PC-3 (cell line): ENCODE measurements around the gene C11orf21. TPM values are rescaled to one million over a fixed set of nuclear protein-coding genes. Genes with fewer than 3 reads are reported as not detected.
A peak's percentile ranks its signal among the peaks of the same experiment; 100 is the strongest.

Experiments used
- ATAC-seq: fragments of 200-7000 bp; cut with Tn5 transposase; 2 replicates; pipeline ENCODE4 v1.9.1; 2020; ENCODE audit warnings: mild to moderate bottlenecking, moderate library complexity
- BruUV-seq: library from RNA; stranded (reverse); fragments of 400-500 nt; replicated peaks from 2 replicates; lab custom pipeline; 2021; lab: Mats Ljungman, UMichigan
- CTCF ChIA-PET: fragments of 300-600 bp; sonication (Branson Sonifier 250); formaldehyde crosslinking; loops from one replicate; lab custom pipeline; 2022; ENCODE audit warnings: antibody characterized with exemption; lab: Charles Lee
- POLR2A ChIA-PET: fragments of 300-600 bp; sonication (Branson Sonifier 250); formaldehyde crosslinking; loops from one replicate; lab custom pipeline; 2022; ENCODE audit warnings: antibody characterized with exemption; ENCODE audit not compliant: unreplicated experiment; lab: Charles Lee
- DNase-seq: peaks from one replicate; pipeline ENCODE4 v3.0.0-alpha.2; 2015
- H2AFZ ChIP-seq: fragments of 300-600 bp; sonication (generic); 2 replicates; pipeline ENCODE4 v1.6.0; 2016; ENCODE audit warnings: antibody characterized with exemption, low read length
- H3F3A ChIP-seq: fragments of 300-600 bp; sonication (generic); one replicate; pipeline ENCODE4 v1.6.0; 2017; ENCODE audit warnings: antibody characterized with exemption, low read length, control low read depth, mild to moderate bottlenecking; ENCODE audit not compliant: unreplicated experiment
- H3K27ac ChIP-seq: fragments of 300-600 bp; sonication (generic); 2 replicates; pipeline ENCODE4 v1.5.1; 2016; ENCODE audit warnings: mild to moderate bottlenecking, low read length
- H3K27me3 ChIP-seq: fragments of 300-600 bp; sonication (generic); 2 replicates; pipeline ENCODE4 v1.6.1; 2016; ENCODE audit warnings: low read length, mixed read lengths
- H3K36me3 ChIP-seq: fragments of 300-600 bp; sonication (generic); 2 replicates; pipeline ENCODE4 v1.6.1; 2016; ENCODE audit warnings: low read depth, mixed run types, low read length, mixed read lengths
- H3K4me1 ChIP-seq: fragments of 300-600 bp; sonication (generic); 2 replicates; pipeline ENCODE4 v1.5.1; 2016; ENCODE audit warnings: low read length; ENCODE audit not compliant: insufficient read depth
- H3K4me2 ChIP-seq: fragments of 300-600 bp; sonication (generic); 2 replicates; pipeline ENCODE4 v1.6.0; 2016; ENCODE audit warnings: low read length
- H3K4me3 ChIP-seq: fragments of 300-600 bp; sonication (generic); 2 replicates; pipeline ENCODE4 v1.5.1; 2016; ENCODE audit warnings: mild to moderate bottlenecking, low read length, mixed read lengths
- H3K79me2 ChIP-seq: fragments of 300-600 bp; sonication (generic); 2 replicates; pipeline ENCODE4 v1.6.1; 2017; ENCODE audit warnings: low read length, mixed read lengths
- H3K9ac ChIP-seq: fragments of 300-600 bp; sonication (generic); 2 replicates; pipeline ENCODE4 v1.6.0; 2016; ENCODE audit warnings: mild to moderate bottlenecking, low read length
- H3K9me2 ChIP-seq: fragments of 300-600 bp; sonication (generic); replicated peaks from 2 replicates; pipeline ENCODE4 v1.6.1; 2016; ENCODE audit warnings: mixed run types, low read length, mixed read lengths
- H3K9me3 ChIP-seq: fragments of 300-600 bp; sonication (generic); 2 replicates; pipeline ENCODE4 v1.6.1; 2016; ENCODE audit warnings: low read length, mixed read lengths
- H4K20me1 ChIP-seq: fragments of 300-600 bp; sonication (generic); 2 replicates; pipeline ENCODE4 v1.6.1; 2016; ENCODE audit warnings: low read length, mixed read lengths
- EZH2 ChIP-seq: fragments of 300-600 bp; sonication (generic); IDR thresholded peaks from one replicate; pipeline ENCODE4 v1.6.1; 2017; ENCODE audit warnings: antibody characterized with exemption, mild to moderate bottlenecking, low read length; ENCODE audit not compliant: unreplicated experiment
- EZH2phosphoT487 ChIP-seq: fragments of 300-600 bp; sonication (generic); IDR thresholded peaks from 2 replicates; pipeline ENCODE4 v1.6.1; 2018; ENCODE audit warnings: mild to moderate bottlenecking, antibody characterized with exemption, low read length, borderline replicate concordance
- intact Hi-C: fragments of 100-400 bp; cut with micrococcal nuclease; formaldehyde crosslinking; loops from 2 replicates; pipeline ENCODE4 v1.9.0; 2023
- total RNA-seq: library from RNA; depleted of rRNA; stranded (reverse); fragments of >200 nt; gene quantifications from 2 replicates; pipeline ENCODE4 v1.2.3, GENCODE V29; 2014
- TF ChIP-seq, protein P1 (sequence below): fragments of 300-600 bp; sonication (generic); conservative IDR thresholded peaks from 2 replicates; pipeline ENCODE4 v1.5.1; 2017; ENCODE audit warnings: antibody characterized with exemption, low read depth, mild to moderate bottlenecking, low read length

C11orf21 gene
- total RNA-seq, 1 experiment from 2014 or later = not detected

DNA sequence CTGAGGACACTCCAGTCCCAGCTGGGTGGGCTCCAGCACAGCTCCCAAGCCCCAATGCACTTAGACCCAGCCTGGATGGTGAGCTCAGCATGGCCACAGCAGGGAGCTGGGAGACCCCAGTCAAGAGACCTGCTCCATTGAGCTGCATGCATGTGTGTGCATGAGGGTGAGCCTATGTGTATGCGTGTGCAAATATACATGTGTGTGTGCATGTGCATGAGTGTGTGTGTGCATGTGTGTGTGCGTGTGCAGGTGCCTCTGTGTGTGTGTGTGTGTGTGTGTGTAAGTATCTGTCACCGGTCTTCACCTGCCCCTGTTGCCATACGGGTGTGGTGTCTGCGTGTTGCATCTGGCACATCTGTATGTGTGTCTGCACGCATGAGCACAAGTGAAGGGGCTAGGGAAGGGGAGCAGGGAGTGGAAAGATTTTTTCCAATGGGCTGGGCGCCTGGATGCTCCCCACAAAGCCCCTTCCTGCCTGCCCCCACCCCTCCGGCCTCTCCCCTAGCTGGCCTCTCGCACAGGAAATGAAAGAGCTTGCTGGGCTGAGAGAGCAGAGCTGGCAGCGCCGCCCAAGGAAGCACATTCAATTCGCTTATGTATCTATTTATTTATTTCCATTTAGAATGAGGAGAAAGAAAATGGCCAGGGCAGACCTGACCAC, 4.2 kb upstream of the C11orf21 start:
- Histone ChIP-seq H3K4me1 (no peaks in the 10 kb centered on the region), H4K20me1 (no peaks in the 10 kb centered on the region), H3K9me2 (no peaks in the 10 kb centered on the region), H3F3A (no peaks in the 10 kb centered on the region), H3K9ac (no peak overlapping the region), H3K27me3 (no peaks in the 10 kb centered on the region), H3K9me3 (no peaks in the 10 kb centered on the region), H3K27ac (no peak overlapping the region), H3K36me3 (no peaks in the 10 kb centered on the region), H3K79me2 (no peaks in the 10 kb centered on the region), H3K4me2 (no peak overlapping the region), H2AFZ (no peak overlapping the region), H3K4me3 (no peak overlapping the region)
- BruUV-seq = no TSS peak
- POLR2A ChIA-PET = no interaction called here
- ATAC-seq (no peak), DNase-seq (no peak)
- CTCF ChIA-PET = interaction anchor here (2.0 kb wide), 2 partner anchors 113 to 115 kb away, joined by 9 to 44 read pairs; no protein-coding TSS in a partner anchor
- intact Hi-C loops = no loop called here
- TF ChIP-seq EZH2phosphoT487 = no peak
- no peak for TF ChIP-seq EZH2
- TF ChIP-seq, protein P1, sequence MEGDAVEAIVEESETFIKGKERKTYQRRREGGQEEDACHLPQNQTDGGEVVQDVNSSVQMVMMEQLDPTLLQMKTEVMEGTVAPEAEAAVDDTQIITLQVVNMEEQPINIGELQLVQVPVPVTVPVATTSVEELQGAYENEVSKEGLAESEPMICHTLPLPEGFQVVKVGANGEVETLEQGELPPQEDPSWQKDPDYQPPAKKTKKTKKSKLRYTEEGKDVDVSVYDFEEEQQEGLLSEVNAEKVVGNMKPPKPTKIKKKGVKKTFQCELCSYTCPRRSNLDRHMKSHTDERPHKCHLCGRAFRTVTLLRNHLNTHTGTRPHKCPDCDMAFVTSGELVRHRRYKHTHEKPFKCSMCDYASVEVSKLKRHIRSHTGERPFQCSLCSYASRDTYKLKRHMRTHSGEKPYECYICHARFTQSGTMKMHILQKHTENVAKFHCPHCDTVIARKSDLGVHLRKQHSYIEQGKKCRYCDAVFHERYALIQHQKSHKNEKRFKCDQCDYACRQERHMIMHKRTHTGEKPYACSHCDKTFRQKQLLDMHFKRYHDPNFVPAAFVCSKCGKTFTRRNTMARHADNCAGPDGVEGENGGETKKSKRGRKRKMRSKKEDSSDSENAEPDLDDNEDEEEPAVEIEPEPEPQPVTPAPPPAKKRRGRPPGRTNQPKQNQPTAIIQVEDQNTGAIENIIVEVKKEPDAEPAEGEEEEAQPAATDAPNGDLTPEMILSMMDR = no peak

DNA sequence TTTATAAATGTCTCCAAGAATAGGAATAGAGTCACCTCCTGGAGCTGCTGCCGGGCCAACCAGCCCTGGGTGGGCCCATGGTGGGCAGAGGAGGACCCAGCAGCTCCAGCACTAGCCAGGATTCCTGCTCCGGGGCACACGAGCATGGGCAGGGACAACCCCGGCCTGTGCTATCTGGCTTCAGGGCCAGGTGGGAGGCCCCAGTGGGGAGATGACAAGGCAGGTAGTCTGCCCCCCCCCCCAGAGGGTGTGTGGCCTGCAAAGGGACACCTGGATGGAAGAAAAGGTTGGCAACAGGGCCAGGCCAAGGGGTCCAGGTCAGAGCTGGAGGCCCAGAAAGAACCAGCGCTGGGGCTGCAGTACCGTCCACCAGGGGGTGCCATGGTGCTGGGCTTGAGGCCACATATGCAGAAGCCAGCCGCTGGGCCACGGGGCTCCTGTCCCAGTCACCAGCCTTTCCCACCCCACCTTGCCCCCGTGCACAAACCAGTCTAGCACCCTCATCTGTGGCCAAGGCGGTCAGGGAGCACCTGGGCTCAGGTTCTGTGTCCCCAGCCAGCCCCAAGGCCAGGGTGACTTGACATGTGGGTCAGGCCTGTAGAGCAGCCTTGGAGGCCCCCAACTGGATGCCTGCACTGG, 3.5 kb upstream of the C11orf21 start:
- H3K27ac ChIP-seq = no peak overlapping the region
- BruUV-seq = no TSS peak

More for the DNA sequence above, 3.5 kb upstream of the C11orf21 start:
- ATAC-seq = peak; percentile 92
- intact Hi-C loops = no loop called here
- H3K27me3 ChIP-seq = no peaks in the 10 kb centered on the region
- POLR2A ChIA-PET = interaction anchor here (0.6 kb wide), 2 partner anchors 72 to 95 kb away, joined by 3 to 10 read pairs; partner anchors contain the start of gene TSSC4
- H2AFZ ChIP-seq = no peak overlapping the region
- H3K4me3 ChIP-seq = no peak overlapping the region
- no peaks in the 10 kb centered on the region for H3K9me3 ChIP-seq
- H4K20me1 ChIP-seq = no peaks in the 10 kb centered on the region
- H3K9ac ChIP-seq = no peak overlapping the region
- DNase-seq = peak; percentile 77
- TF ChIP-seq EZH2phosphoT487 (no peak), EZH2 (no peak)
- TF ChIP-seq, protein P1 = peak; percentile 85
- H3K79me2 ChIP-seq = no peaks in the 10 kb centered on the region
- no peaks in the 10 kb centered on the region for H3K4me1 ChIP-seq
- no peak overlapping the region for H3K4me2 ChIP-seq
- H3F3A ChIP-seq = no peaks in the 10 kb centered on the region
- CTCF ChIA-PET = interaction anchor here (0.6 to 2.0 kb wide), 3 partner anchors 114 to 588 kb away, joined by 4 to 44 read pairs (median 9); no protein-coding TSS in a partner anchor
- H3K36me3 ChIP-seq = no peaks in the 10 kb centered on the region
- H3K9me2 ChIP-seq = no peaks in the 10 kb centered on the region
